ENCODE results near the gene FBXO11.
"Not testable (repeated sequence)": the region's sequence is repeated elsewhere in the genome, so short reads cannot be mapped to it uniquely, and the experiment has no call there.

The FBXO11 gene

GRCh38 chr2:47862949-47863348 lies 43.3 kb downstream of the FBXO11 start:
- FAIRE-seq (no peak), DNase-seq (ENCODE audit: insufficient read length, low spot score) (no peak)

- not testable (repeated sequence) for DNase-seq (ENCODE audit: insufficient read length, low spot score); FAIRE-seq
Measured at GRCh38 chr2:47853067-47853777, 53.1 kb downstream of the FBXO11 start.

- FAIRE-seq (no peak), DNase-seq (ENCODE audit: insufficient read length, low spot score) (no peak)
Measured at GRCh38 chr2:47850198-47850597, 56.1 kb downstream of the FBXO11 start.

- DNase-seq (ENCODE audit: insufficient read length, low spot score) (no peak), FAIRE-seq (no peak)
Measured at GRCh38 chr2:47849368-47849767, 56.9 kb downstream of the FBXO11 start.

- no peak for DNase-seq (ENCODE audit: insufficient read length, low spot score)
- no peak for FAIRE-seq
Measured at GRCh38 chr2:47844162-47844561, 62.1 kb downstream of the FBXO11 start.

- FAIRE-seq (no peak), DNase-seq (ENCODE audit: insufficient read length, low spot score) (no peak)
Measured at GRCh38 chr2:47843407-47843806, 62.9 kb downstream of the FBXO11 start.

- FAIRE-seq (no peak), DNase-seq (ENCODE audit: insufficient read length, low spot score) (no peak)
Measured at GRCh38 chr2:47842846-47843245, 63.5 kb downstream of the FBXO11 start.

- no peak for DNase-seq (ENCODE audit: insufficient read length, low spot score)
- FAIRE-seq: no peak
Measured at GRCh38 chr2:47838686-47839085, 67.6 kb downstream of the FBXO11 start.

- DNase-seq (ENCODE audit: insufficient read length, low spot score) (no peak), FAIRE-seq (no peak)
Measured at GRCh38 chr2:47838249-47838648, 68.0 kb downstream of the FBXO11 start.

- DNase-seq (ENCODE audit: insufficient read length, low spot score): no peak
- FAIRE-seq: no peak
Measured at GRCh38 chr2:47833516-47833968, 72.8 kb downstream of the FBXO11 start.

- DNase-seq (ENCODE audit: insufficient read length, low spot score) (no peak), FAIRE-seq (no peak)
Measured at GRCh38 chr2:47822518-47822917, 83.8 kb downstream of the FBXO11 start.

GRCh38 chr2:47819834-47820233 lies 86.5 kb downstream of the FBXO11 start:
- no peak for FAIRE-seq
- peak; percentile 14 for DNase-seq (ENCODE audit: insufficient read length, low spot score)

- no peak for FAIRE-seq
- DNase-seq (ENCODE audit: insufficient read length, low spot score): no peak
Measured at GRCh38 chr2:47818777-47819176, 87.5 kb downstream of the FBXO11 start.

GRCh38 chr2:47815764-47816163 lies 90.5 kb downstream of the FBXO11 start:
- DNase-seq (ENCODE audit: insufficient read length, low spot score) (no peak), FAIRE-seq (no peak)

GRCh38 chr2:47811668-47812067 lies 94.6 kb downstream of the FBXO11 start:
- FAIRE-seq (no peak), DNase-seq (ENCODE audit: insufficient read length, low spot score) (no peak)

GRCh38 chr2:47810850-47811249 lies 95.4 kb downstream of the FBXO11 start:
- no peak for FAIRE-seq
- no peak for DNase-seq (ENCODE audit: insufficient read length, low spot score)

GRCh38 chr2:47809903-47810302 lies 96.4 kb downstream of the FBXO11 start:
- FAIRE-seq (no peak), DNase-seq (ENCODE audit: insufficient read length, low spot score) (no peak)

GRCh38 chr2:47808614-47809013 lies 97.7 kb downstream of the FBXO11 start:
- FAIRE-seq (no peak), DNase-seq (ENCODE audit: insufficient read length, low spot score) (no peak)

- FAIRE-seq: no peak
- DNase-seq (ENCODE audit: insufficient read length, low spot score): no peak
Measured at GRCh38 chr2:47805850-47806249, 100.4 kb downstream of the FBXO11 start.

- DNase-seq (ENCODE audit: insufficient read length, low spot score) (no peak), FAIRE-seq (no peak)
Measured at GRCh38 chr2:47803770-47804169, 102.5 kb downstream of the FBXO11 start.

GRCh38 chr2:47803363-47803762 lies 102.9 kb downstream of the FBXO11 start:
- FAIRE-seq (no peak), DNase-seq (ENCODE audit: insufficient read length, low spot score) (no peak)

GRCh38 chr2:47801118-47801517 lies 105.2 kb downstream of the FBXO11 start:
- DNase-seq (ENCODE audit: insufficient read length, low spot score): no peak
- no peak for FAIRE-seq

Data from HTR-8/SVneo (cell line).